ENCODE data around the gene AUTS2. TPM values are rescaled to one million over a fixed set of nuclear protein-coding genes. Genes with fewer than 3 reads are reported as not detected.

AUTS2 gene
- total and polyA plus RNA-seq, 11 donors = 3.4 to 14.0 (median 7.3) TPM

DNA sequence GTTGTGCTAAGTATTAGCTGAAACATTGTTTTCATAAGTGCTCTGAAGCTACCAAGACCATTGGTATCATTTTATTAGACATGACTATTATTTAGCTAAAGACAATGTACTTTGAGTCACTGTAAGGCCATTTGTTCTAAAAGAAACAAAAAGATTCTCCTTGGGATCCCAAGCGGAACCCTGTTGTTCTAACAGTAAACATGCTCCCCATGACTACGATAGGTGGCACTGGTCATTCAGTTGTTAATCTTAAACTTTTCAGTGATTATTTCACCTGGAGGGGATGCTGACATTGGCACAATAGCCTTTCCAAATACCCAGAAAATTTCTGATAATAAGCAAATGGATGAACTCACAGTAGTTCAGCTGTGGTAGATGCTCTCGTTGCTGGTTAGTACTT lies 715.0 kb downstream of the AUTS2 start:
- no peak overlapping the region for H3K27ac ChIP-seq
- 92 to 98% (median 96%) methylated on average over 3 of the region's 3 CpGs for WGBS, 4 donors

DNA sequence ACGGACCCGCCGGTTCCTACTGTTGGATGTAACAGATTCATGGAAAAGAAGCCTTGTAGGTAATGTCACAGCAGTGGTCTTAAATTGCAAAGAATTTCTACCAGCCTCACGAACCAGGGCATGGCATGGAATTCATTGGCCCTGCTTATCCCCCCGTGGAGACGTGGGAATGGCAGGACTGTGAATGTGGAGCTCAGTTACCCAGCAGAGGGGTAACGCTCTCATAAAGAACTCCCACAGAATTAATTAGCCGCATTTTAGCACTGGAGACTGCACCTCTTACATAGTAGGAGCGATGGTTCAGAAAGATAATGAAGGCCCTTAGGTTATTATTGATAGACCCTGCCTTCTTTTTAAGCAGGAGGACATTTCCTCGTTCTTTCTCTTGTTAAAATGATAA lies 715.4 kb downstream of the AUTS2 start:
- 93 to 97% (median 94%) methylated on average over 10 of the region's 10 CpGs for WGBS, 4 donors
- no peak for TF ChIP-seq POLR2A (IDR thresholded peaks at IDR 0.05)
- TF ChIP-seq, protein P1, sequence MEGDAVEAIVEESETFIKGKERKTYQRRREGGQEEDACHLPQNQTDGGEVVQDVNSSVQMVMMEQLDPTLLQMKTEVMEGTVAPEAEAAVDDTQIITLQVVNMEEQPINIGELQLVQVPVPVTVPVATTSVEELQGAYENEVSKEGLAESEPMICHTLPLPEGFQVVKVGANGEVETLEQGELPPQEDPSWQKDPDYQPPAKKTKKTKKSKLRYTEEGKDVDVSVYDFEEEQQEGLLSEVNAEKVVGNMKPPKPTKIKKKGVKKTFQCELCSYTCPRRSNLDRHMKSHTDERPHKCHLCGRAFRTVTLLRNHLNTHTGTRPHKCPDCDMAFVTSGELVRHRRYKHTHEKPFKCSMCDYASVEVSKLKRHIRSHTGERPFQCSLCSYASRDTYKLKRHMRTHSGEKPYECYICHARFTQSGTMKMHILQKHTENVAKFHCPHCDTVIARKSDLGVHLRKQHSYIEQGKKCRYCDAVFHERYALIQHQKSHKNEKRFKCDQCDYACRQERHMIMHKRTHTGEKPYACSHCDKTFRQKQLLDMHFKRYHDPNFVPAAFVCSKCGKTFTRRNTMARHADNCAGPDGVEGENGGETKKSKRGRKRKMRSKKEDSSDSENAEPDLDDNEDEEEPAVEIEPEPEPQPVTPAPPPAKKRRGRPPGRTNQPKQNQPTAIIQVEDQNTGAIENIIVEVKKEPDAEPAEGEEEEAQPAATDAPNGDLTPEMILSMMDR (IDR thresholded peaks at IDR 0.05) = no peak
- Histone ChIP-seq H3K4me1 (no peaks in the 10 kb centered on the region), H3K4me3 (no peak overlapping the region), H3K27ac (no peak overlapping the region), H3K9me3 (no peaks in the 10 kb centered on the region), H3K27me3 (no peaks in the 10 kb centered on the region), H3K36me3 (no peaks in the 10 kb centered on the region)
- ATAC-seq (no peak), DNase-seq (no peak)
- intact Hi-C loops (cut with DNase I) = no loop called here

More for the DNA sequence above, 715.0 kb downstream of the AUTS2 start:
- intact Hi-C loops (cut with DNase I) = no loop called here
- H3K9me3 ChIP-seq = no peaks in the 10 kb centered on the region
- no peaks in the 10 kb centered on the region for H3K4me1 ChIP-seq
- DNase-seq (no peak), ATAC-seq (no peak)
- TF ChIP-seq, protein P1 (IDR thresholded peaks at IDR 0.05) = no peak
- no peak for TF ChIP-seq POLR2A (IDR thresholded peaks at IDR 0.05)
- no peaks in the 10 kb centered on the region for H3K27me3 ChIP-seq
- H3K4me3 ChIP-seq = no peak overlapping the region
- H3K36me3 ChIP-seq = no peaks in the 10 kb centered on the region

DNA sequence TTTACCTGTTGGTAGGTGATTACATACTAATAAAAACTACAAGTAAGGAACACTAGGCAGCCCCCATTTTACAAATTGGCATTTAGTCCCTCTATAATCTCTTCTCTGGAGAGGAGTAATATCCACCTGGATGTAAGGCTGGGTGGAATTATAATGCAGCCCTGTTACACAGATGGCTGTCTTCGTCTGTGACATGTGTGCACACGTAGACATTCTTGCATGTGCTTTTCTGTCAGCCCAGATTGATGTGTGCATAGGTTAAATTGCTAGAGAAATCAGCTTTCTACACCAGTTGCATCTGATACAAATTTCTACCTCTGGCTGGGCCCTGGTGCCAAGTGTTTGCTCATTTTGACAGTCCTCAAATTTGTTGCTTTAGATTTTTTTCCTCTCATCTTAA lies 715.9 kb downstream of the AUTS2 start:
- no peaks in the 10 kb centered on the region for H3K9me3 ChIP-seq
- H3K27ac ChIP-seq = no peak overlapping the region
- no peak overlapping the region for H3K4me3 ChIP-seq
- intact Hi-C loops (cut with DNase I) = no loop called here
- no peaks in the 10 kb centered on the region for H3K27me3 ChIP-seq
- no peak for TF ChIP-seq POLR2A (IDR thresholded peaks at IDR 0.05)
- TF ChIP-seq, protein P1 (IDR thresholded peaks at IDR 0.05) = no peak
- WGBS, 4 donors = 94 to 100% (median 96%) methylated on average over 2 of the region's 2 CpGs
- no peak for DNase-seq
- ATAC-seq = no peak
- no peaks in the 10 kb centered on the region for H3K36me3 ChIP-seq
- H3K4me1 ChIP-seq = no peaks in the 10 kb centered on the region

DNA sequence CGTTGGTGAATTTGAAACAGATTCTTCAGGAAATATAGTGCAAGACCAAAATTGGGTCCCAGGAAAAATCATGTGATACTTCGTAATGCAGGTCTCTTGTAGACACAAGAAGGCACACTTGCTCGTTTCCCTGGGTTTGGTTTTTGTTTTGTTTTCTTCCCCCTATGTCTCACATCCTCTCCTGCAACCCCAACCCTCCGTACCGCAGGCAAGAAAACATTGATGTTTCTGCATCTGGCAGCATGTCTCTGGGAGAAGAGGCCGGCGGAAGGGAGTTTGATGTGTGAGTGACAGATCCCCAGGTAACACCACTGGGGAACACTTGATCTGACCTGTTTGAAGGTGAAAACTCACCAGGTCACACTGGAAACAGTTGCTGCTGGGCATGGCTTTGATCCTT lies 718.5 kb downstream of the AUTS2 start:
- no peak for TF ChIP-seq POLR2A (IDR thresholded peaks at IDR 0.05)
- TF ChIP-seq, protein P1 (IDR thresholded peaks at IDR 0.05) = no peak
- 91 to 97% (median 94%) methylated on average over 7 of the region's 7 CpGs for WGBS, 4 donors
- DNase-seq (no peak), ATAC-seq (no peak)
- Histone ChIP-seq H3K9me3 (no peaks in the 10 kb centered on the region), H3K27ac (no peak overlapping the region), H3K27me3 (no peaks in the 10 kb centered on the region), H3K36me3 (no peaks in the 10 kb centered on the region), H3K4me1 (no peaks in the 10 kb centered on the region), H3K4me3 (no peak overlapping the region)
- intact Hi-C loops (cut with DNase I) = no loop called here
